Embryonic facial prominence (tissue), 1 donor: ENCODE measurements around the gene CRYZ.

Experiments used
- DNase-seq: peaks from one replicate; pipeline ENCODE4 v3.0.0-alpha.2; 2016; ENCODE audit errors: extremely low spot score

CRYZ gene

DNA sequence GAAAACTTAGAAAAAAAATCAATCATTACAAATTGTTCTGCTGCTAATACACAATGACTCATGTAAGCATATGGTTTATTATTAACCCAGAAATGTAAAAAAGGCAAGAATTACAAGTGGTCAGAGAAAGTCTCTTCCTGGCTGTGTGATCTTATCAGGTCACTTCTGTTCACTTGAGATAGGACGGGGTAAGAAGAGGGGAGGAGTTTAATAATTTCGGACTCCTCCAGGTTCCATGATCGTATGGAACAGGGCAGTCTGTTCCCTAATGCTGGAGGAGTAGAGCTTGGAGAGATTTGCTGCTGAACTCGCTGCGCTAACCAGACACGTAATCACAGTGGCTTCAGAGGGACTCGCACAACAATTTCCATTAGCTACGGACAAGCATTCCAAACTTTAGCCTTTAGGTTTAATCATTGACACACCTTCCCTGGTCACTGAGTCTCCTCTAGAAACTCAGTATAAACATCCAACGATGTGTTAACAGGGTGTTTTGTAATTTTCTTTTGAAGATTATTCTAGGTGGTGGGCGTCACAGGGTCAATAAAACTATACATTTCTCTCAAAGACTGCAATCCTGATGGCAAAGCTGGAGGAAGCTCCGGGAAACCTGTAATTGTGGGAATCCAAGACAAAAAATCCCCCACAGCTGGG lies 1.3 kb downstream of the CRYZ start:
- no peak for DNase-seq

DNA sequence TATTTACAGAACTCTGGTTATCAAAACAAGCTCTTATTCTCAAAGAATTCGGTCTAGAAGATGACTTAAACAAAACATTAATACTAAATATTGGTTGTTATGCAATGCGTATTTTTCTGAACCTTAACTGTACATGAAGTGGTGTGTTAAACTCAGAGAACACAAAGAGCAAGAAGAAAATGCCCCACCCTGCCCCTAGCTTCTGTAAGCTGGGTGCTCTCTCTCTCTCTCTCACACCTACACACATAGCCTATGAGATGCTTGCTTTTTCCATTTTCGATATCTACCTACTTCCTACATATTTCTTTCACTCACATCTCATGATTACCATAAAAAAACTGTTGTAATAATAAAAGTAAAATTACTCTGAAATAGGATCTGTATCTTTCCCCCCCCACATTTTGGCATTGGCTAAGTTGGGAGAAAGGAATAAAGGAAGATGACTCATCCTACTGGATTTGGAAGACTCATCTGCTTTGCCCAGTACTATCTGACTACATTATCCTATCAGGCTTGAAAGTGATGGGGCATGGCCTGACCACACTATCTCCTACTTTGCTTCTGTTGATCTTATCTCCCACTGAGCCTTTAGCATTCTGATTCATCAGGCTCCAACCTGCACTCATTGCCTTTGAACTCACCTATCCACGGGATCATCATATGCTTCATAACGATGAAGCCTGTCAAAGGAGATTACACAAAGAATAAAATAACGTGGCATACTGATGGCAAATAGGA lies 2.9 kb downstream of the CRYZ start:
- DNase-seq, result no peak

DNA sequence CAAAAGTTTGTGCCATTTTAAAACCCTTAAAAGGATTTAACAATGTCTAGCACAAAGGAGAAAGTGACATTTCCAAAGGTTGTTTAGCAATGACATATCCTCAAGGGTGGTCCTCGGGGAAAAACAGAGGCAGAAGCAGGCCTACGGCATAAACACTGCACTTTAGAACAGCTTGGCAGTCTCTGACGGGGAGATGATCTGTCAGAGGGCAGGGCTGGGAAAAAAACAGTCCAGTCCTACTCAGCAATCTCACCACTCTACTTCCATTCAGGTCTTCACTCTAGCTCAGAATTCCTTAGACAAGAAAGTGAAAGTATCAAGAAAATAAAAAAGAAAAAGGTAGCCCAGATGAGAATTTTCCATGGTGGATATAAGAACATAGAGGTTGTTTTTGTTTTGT lies 4.1 kb downstream of the CRYZ start:
- no peak for DNase-seq

DNA sequence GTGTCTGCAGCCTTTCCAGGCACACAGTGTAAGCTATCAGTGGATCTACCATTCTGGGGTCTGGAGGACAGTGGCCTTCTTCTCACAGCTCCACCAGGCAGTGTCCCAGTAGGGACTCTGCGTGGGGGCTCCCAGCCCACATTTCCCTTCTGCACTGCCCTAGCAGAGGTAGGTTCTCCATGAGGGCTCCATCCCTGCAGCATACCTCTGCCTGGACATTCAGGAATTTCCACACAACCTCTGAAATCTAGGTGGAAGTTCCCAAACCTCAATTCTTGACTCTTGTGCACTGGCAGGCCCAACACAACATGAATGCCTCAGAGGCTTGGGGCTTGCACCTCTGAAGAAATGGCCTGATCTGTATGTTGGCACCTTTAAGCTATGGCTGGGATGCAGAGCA lies 6.8 kb downstream of the CRYZ start:
- DNase-seq, result no peak

DNA sequence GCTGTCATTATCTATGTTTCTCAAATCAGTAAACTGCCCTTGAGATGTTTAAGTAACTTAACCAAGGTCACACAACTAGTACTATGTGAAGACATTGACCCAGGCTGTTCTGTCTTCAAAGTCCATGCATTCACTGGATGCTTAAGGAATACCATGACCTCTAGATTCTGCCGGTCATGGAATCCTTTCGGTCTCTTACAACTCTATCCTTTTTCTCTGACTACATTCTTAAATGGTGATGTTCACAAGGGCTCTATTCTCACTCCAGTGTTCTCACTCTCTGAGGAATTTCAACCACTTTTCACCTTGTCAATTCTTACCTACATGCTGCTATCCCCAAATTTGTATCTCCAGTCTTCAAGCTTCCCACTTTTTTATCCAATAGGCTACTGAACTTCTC lies 15.2 kb downstream of the CRYZ start:
- no peak for DNase-seq

DNA sequence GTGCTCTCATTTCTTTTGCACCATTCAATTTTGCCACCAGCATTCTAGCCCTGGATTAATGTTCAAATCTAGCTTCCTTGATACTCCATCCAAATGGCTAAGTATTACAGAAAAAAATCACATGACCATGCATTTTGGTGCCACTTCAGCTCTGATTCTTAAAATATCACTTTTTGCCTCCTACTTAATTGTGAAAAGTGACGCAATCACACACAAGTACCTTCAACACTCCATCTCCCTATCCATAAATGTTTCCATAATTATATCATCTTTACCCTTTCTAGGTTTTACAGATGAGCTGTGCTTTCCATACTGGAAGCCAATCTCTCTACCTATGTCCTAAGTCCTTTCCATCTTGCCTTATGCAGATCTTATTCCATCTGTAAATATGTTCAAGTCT lies 16.0 kb downstream of the CRYZ start:
- DNase-seq, result no peak

DNA sequence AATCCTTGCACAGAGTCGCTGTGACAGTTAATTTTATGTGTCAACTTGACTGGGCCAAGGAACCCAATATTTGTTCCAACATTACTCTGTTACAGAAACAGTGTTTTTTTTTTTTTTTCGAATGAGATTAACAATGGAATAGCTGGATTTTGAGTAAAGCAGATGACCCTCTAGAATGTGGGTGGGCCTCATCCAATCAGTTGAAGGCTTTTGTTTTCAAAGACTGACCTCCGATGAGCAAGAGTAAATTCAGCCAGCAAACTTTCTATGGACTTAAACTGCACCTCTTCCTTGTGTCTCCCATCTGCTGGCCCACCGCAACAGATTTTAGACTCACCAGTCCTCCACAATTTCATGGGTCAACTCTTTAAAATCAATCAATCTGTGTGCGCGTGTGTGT lies 17.0 kb downstream of the CRYZ start:
- DNase-seq, result no peak

DNA sequence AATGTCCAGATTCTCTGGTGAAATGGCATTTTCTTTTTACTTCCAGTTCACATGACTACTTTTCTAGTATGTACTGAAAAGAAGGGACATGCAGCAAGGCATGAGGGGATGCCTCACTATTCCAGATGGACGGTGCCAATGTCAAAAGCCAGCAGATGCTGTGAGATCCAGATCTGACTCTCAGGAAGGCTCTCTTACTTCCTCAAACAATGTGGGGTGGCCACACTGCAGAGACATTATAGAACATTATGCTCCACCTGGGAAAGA lies 17.7 kb downstream of the CRYZ start:
- DNase-seq, result no peak

DNA sequence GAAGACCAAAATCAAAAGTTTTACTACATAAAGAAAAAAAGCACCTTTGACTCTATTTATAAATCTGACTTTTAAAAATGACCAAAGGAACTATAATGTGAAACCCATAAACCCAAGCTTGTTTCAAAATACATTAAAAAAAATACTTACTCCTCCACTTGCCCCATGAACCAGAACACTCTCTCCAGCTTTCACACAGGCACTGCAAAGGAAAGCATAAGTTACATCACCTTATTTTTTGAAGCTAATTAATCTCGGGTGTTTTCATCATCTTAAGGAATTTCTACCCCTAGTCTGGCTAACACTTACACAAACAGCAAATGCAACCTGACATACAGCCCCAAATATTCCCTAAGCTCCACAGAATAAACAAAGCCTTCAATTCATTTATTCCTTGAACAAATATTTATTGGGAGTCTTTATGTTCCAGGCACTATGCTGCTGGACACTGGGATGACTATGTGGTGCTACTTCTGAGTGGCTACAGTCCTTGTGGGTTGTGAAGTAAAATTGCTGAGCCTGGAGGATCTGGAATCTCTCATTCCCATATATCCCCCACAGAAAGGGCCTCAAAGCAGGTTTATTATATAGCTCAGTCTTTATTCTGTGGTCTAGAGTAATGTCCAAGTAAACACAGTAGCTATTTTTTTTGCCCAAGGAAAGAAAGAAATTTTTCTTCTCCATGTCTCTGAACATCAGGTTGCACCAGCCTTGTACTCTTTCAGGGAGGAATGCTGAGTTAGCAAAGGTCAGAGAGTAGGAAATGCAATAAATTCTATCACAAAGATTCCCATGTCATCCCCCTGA lies 18.2 kb downstream of the CRYZ start:
- DNase-seq, result no peak

DNA sequence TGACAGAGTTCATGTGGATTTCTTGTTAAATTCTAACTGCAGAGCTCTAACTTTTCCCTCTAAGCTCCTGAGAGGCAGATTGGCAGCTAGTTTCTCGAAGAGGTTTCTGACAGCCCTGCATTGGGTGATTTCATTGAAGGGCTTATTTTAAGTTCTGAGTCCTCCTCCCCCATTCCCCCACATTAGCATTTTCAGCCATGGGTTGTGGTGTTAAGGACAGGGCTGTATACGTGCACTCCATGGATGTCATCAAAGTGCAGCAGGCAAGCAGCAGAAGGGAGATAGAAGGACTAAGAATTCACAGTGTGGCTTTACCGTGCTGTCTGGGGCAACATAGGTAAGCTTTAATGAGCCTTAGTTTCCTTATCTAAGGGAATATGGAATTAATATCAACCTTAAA lies 19.0 kb downstream of the CRYZ start:
- no peak for DNase-seq

DNA sequence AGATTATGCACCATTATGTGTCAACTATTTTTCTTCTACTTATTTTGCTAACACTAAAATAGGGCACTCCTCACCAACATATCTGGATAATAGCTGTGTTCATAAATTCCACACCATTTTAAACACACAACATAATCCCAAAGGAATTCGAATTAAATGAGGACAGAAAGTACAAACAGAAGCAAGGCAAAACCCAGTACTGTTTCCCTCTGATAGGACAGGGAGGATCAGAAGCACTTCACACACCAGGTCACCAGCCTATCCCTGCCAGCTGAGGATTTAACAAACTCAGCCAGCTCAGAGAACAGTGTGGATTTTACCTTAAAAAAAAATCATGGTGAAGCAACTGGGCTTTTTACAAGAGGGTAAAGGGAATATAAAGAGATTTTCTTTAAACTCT lies 20.0 kb downstream of the CRYZ start:
- DNase-seq, result no peak

DNA sequence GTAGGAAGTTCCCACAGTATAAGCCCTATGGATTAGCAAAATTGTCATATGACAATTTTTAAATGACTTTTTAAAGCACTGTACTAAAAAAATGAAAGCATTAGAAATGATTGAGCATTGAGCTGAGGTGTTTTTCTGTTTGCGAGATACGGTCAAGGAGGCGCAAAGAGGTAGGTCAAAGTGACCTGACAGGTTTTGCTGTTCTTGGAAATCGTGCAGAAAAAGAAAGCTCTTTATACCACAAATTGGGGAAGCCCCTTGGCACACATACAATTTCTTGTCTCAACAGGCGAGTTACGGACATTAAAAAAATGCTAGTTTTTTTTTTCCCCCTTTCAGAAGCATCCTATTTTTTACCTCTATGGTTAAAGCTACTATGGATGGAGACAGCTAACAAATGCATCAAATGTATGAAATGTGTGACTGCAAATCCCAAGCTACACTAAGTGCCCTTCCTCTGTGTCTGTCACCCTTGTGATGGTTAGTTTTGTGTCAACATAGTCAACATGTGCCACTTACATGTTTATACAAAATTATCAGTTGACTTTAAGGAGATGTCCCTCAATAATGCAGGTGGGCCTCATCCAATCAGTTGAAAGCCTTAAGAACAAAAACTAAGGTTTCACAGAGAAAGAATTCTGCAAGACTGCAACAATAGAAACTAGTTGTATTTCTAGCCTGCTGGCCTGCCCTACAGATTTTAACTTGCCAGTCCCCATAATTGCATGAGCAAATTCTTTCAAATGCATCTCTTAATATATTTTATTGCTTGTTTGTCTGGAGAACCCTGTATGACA lies 29.3 kb downstream of the CRYZ start:
- no peak for DNase-seq

DNA sequence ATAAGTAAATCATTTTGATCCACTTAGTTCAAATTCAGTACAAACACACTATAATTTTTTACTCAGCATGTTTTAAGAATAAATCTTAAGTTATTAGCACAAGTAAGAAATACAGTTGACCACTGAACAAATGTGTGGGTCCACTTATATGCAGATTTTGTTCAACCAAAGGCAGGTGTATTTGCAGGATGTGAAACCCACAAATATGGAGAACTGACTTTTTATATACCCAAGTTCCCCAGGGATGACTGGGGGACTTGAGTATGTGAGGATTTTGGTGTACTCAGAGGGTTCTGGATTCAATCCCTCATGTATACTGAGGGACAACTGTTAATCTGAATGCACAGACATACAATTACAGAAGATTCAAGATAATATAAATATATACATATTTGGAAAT lies 33.5 kb downstream of the CRYZ start:
- DNase-seq, result no peak

DNA sequence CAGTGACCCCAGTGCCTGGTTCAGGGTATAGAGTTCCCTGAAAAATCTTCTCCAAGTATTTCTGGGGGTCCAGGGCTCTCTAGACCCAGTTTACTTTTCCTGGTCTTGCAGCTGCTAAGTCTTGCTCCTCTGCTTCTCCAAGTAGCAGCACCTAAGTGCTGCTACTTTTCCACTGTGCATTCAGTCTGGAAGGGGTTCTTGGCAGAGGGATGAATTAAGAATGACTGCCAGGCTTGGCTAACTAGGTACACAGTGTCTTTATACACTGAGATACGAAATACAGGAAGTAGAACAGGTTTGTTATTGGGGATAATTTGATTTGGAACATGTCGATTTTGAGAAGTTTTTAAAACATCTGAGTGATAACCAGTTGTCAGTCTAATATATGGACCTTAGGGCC lies 35.0 kb downstream of the CRYZ start:
- DNase-seq, result no peak

DNA sequence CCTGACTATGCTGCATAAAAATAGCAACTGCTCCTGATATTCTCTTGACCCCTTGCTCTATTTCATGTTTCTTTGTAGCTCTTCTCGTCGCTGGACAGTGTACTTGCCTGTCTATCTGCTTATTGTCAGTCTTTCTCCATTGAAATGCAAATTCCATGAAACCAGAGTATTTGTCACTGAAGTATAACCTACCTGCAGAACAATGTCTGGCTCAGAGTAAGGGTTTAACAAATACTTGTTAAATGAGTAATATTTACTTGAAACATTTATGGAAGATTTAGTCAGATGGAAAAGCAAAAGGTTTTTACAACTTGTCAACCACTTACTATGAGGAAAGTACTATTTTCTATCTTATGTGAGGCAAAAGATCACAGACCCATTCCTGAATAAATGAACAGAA lies 39.4 kb downstream of the CRYZ start:
- DNase-seq, result no peak

DNA sequence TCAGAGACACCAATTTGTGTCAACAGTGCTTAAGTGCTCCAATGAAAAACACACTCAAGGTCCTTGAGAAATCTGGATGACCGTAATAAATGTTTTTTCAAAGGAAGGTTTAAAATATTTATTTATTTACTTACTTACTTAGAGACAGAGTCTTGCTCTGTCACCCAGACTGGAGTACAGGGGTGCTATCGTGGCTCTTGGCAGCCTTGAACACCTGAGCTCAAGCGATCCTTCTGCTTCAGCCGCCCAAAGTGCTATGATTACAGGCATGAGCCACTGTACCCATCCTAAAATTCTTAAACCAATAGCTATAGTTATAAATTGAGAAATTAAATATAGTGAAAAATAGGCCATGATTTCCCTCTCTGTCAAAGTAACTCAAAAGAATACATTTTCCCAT lies 41.9 kb downstream of the CRYZ start:
- DNase-seq, result no peak

DNA sequence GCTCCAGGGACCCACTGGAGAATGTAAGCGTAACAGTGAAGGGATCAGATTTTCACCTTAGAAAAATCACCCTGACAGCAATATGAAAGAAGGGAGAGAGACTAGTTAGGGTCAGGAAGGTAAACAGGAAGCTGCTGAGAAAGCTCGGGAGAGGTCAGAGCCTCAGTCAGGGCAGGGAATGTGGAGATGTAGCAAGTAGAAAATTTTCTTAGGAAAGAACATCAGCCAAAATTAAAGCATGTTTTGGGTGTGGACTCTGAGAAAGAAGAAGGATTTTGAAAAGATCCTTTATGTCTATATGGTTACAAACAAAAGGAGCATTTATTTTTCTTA lies 42.5 kb downstream of the CRYZ start:
- no peak for DNase-seq

DNA sequence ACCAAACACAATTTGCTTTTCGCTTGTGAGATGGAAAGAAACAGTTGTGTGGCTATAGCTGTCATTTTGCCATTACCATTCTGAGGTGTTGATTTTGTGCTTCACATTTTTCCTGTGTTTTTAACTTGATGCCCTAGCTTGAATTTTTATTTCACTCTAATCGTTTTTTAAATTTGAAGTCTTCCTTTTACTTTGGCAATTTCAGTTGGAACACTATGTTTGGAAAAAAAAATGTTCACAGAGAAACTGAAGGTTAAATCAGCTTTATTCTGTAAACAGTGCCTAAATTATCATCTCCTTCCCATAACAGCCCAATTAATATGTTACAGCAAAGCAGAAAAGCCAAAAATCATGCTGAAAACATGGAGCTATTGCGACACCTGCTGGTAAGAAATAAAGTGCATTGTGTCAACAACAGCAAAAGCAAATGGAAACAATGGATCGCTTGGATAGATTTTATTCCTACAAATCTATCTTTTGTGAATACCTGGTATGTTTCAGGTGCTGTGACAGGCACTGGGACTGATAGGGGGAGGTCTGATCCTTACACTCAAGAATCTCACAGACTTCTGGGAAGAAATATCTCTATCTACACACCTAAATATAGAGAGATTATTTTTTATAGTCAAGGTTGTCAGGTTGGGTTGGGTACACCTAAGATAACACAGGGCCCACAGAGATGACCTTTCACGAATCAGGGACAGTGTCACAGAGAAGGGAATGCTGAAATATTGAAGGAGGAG lies 43.1 kb downstream of the CRYZ start:
- DNase-seq, result no peak

DNA sequence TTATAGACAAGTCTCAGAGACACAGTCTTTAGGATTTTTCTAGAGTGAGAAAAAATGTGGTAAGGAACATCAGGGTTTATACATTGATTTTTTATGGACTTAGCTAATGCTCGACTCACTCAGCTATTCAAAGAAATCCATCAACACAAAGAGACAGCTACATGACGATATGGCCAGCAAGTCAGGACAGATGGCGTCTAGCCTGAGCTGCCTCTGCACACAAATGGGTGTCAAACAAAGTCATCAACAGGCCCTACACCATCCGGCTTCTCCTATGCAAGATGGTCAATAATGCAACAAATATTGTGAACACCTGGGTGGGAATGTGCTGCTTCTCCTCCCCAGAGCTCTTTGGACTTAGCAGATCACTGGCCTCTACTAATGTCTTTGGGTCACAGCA lies 45.9 kb downstream of the CRYZ start:
- DNase-seq, result no peak

DNA sequence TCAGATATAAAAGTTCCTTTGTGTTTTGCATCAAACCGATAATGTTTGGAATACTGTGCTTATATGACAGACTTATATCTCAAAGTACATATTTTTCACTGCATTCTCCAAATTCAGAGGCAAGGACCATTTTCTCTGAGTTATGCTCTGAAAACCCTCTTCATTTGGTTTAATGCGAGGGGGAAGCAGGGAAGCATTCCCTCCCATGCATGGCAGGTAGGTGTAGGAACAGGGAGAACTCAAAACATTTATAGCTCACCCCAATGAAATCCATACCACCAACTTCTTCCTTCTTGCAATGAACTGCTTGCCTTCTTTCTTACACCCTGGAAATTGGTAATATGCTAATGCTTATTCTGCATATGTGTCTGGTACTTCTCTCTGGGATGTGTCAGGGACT lies 48.5 kb downstream of the CRYZ start:
- DNase-seq, result no peak

DNA sequence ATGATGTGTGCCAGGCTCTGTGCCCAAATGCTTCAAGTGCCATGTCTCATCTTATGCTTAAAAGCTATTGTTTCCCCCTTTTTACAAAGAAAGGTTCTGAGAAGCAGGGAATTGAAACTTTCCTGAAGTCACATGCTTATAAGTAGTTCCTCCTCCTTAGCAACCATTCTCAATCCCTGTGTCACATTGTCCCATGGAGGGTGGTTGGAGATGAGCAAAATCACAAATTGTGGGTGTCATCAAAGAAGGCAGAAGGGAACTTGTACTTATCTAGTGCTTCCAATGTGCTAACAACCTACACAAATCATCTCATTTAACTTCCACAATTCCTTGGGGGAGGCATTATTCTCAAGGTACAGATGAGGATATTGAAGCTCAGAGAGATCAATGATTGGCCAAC lies 49.2 kb downstream of the CRYZ start:
- DNase-seq, result no peak

DNA sequence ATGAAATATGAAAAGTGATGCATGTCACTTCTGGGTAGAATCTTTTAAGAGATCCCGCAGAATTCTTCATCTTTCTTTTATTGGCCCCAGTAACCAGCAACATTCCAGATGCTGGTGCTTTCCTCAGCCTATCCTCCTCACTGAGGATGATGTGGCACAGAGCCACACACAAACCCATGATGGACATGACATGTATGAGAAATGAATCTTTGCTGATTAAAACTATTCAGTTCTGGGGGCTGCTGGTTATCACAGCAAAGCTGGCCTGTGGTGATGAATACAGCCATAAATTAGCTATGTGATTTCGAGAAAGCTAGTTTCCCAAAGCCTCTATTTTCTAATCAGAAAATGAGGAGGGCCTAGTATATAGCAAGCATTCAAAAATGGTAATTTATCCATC lies 51.0 kb downstream of the CRYZ start:
- DNase-seq, result no peak
